K562 (cell line): Measurements from ENCODE around the gene FAM111B. TPM values are rescaled to one million over a fixed set of nuclear protein-coding genes. Genes with fewer than 3 reads are reported as not detected.

Experiments used
- BMI1 ChIP-seq: fragments of 150-350 bp; IDR thresholded peaks from 2 replicates; pipeline ENCODE4 v1.6.1; 2014; ENCODE audit warnings: low read length
- CBX1 ChIP-seq: sonication (generic); IDR thresholded peaks from 2 replicates; pipeline ENCODE4 v1.6.1; 2016; ENCODE audit warnings: antibody characterized with exemption, low read depth, mild to moderate bottlenecking
- CC2D1A ChIP-seq: fragments of 450-650 bp; IDR thresholded peaks from 2 replicates; pipeline ENCODE4 v1.6.1; 2017; ENCODE audit warnings: mild to moderate bottlenecking
- CREM ChIP-seq: IDR thresholded peaks from 2 replicates; pipeline ENCODE4 v1.6.1; 2014; ENCODE audit warnings: antibody characterized with exemption, low read depth
- ELK3 ChIP-seq: fragments of 450-650 bp; formaldehyde crosslinking; IDR thresholded peaks from 2 replicates; pipeline ENCODE4 v1.4.0; 2020; ENCODE audit warnings: mild to moderate bottlenecking
- GTF2F1 ChIP-seq: IDR thresholded peaks from 2 replicates; pipeline ENCODE4 v1.6.1; 2011; ENCODE audit warnings: low read depth, low read length, improper control_type of control experiment
- HEY1 ChIP-seq: fragments of 250-450 bp; sonication (Bioruptor Pico); IDR thresholded peaks from 2 replicates; pipeline ENCODE4 v1.5.0; 2020; ENCODE audit warnings: mild to moderate bottlenecking, moderate library complexity, borderline replicate concordance
- MAZ ChIP-seq, 2 experiments: fragments of 450-650 bp in 1 of 2; sonication (generic) in 1 of 2; formaldehyde crosslinking; IDR thresholded peaks in 1 of 2; conservative IDR thresholded peaks in 1 of 2; 2 replicates each; pipeline versions ENCODE4 v1.4.0 to v1.5.0; 2020; ENCODE audit warnings: mild to moderate bottlenecking in 1 of 2, missing genetic modification reagents in 1 of 2
- MYNN ChIP-seq, 2 experiments: sonication (generic); formaldehyde crosslinking in 1 of 2; IDR thresholded peaks; 2 replicates each; pipeline versions ENCODE4 v1.5.0 to v1.6.1; 2016 to 2020; ENCODE audit warnings: antibody characterized with exemption in 1 of 2, missing genetic modification reagents in 1 of 2
- NFYB ChIP-seq: IDR thresholded peaks from 2 replicates; pipeline ENCODE4 v1.6.1; 2011; ENCODE audit warnings: mild to moderate bottlenecking, moderate library complexity; ENCODE audit not compliant: insufficient read length; ENCODE audit errors: extremely low read depth
- POLR2AphosphoS2 ChIP-seq: IDR thresholded peaks from 2 replicates; pipeline ENCODE4 v1.6.1; 2012; ENCODE audit warnings: low read length, improper control_type of control experiment
- POLR2AphosphoS5 ChIP-seq: IDR thresholded peaks from 2 replicates; pipeline ENCODE4 v1.6.1; 2011; ENCODE audit warnings: mild to moderate bottlenecking, low read depth, low read length, moderate library complexity; ENCODE audit not compliant: control insufficient read depth, insufficient read depth
- POU5F1 ChIP-seq: fragments of 150-350 bp; IDR thresholded peaks from 2 replicates; pipeline ENCODE4 v1.6.1; 2014; ENCODE audit warnings: borderline replicate concordance, low read length, low read depth, mild to moderate bottlenecking; ENCODE audit not compliant: partially characterized antibody
- RCOR1 ChIP-seq, 2 experiments: IDR thresholded peaks; 2 replicates each; pipeline ENCODE4 v1.6.1; 2012; ENCODE audit warnings: low read depth in 2 of 2, low read length in 2 of 2, borderline replicate concordance in 1 of 2, improper control_type of control experiment in 1 of 2
- SIX5 ChIP-seq, 2 experiments: IDR thresholded peaks; 2 replicates each; pipeline ENCODE4 v1.6.1; 2011; ENCODE audit warnings: low read length in 2 of 2, borderline replicate concordance in 1 of 2, low read depth in 1 of 2, mild to moderate bottlenecking in 1 of 2, moderate library complexity in 1 of 2; ENCODE audit not compliant: insufficient read depth in 1 of 2
- STAT5B ChIP-seq: fragments of 250-450 bp; sonication (Bioruptor Pico); IDR thresholded peaks from 2 replicates; pipeline ENCODE4 v1.8.0; 2021; ENCODE audit warnings: mild to moderate bottlenecking, inconsistent platforms
- TEAD2 ChIP-seq: fragments of 450-650 bp; IDR thresholded peaks from 2 replicates; pipeline ENCODE4 v1.6.1; 2016; ENCODE audit warnings: missing genetic modification characterization, control low read depth, missing compliant biosample characterization
- ZNF12 ChIP-seq: sonication (generic); formaldehyde crosslinking; IDR thresholded peaks from 2 replicates; pipeline ENCODE4 v1.4.0; 2020; ENCODE audit warnings: mild to moderate bottlenecking, missing genetic modification reagents
- ZNF212 ChIP-seq: fragments of 450-650 bp; formaldehyde crosslinking; IDR thresholded peaks from 2 replicates; pipeline ENCODE4 v1.4.0; 2020; ENCODE audit warnings: mild to moderate bottlenecking
- ZNF347 ChIP-seq: fragments of 450-650 bp; formaldehyde crosslinking; IDR thresholded peaks from 2 replicates; pipeline ENCODE4 v1.4.0; 2020; ENCODE audit warnings: low read depth, mild to moderate bottlenecking, moderate library complexity
- ZNF551 ChIP-seq: fragments of 250-450 bp; sonication (Bioruptor Pico); IDR thresholded peaks from 2 replicates; pipeline ENCODE4 v1.5.0; 2021; ENCODE audit warnings: mild to moderate bottlenecking, moderate library complexity
- ZNF609 ChIP-seq: sonication (generic); formaldehyde crosslinking; IDR thresholded peaks from 2 replicates; pipeline ENCODE4 v1.8.1; 2023; ENCODE audit warnings: missing genetic modification reagents, mild to moderate bottlenecking, borderline replicate concordance
- polyA plus RNA-seq, 8 experiments: library from polyadenylated mRNA; depleted of rRNA in 4 of 8; stranded (reverse) in 5 of 8; unstranded in 3 of 8; fragments of >200 nt; fragmentation: Nextera tagmentation in 2 of 8; fragmentation: Illumina TruSeq in 1 of 8; extraction: Ambion mirVana in 2 of 8; extraction: Trizol in 1 of 8; gene quantifications; 2 replicates each; pipeline versions ENCODE4 v1.2.1 to v1.2.3, GENCODE V29; 2011 to 2014; ENCODE audit warnings: inconsistent platforms in 1 of 8, missing spikeins in 1 of 8
- total RNA-seq, 7 experiments: library from RNA; depleted of rRNA in 6 of 7; stranded (reverse); fragments of >200 nt in 6 of 7; fragmentation: Illumina TruSeq in 2 of 7; extraction: Trizol in 2 of 7; gene quantifications; 2 replicates each; pipeline versions ENCODE4 v1.2.1 to v1.2.3, GENCODE V29; 2011 to 2021; ENCODE audit warnings: low replicate concordance in 1 of 7

The FAM111B gene
- total and polyA plus RNA-seq, 9 of the 15 experiments (the other 6 are each of a cell fraction or from before 2014, with no cell fraction given): 0.01 to 0.33 (median 0.06) TPM; not detected in 5

GRCh38 chr11:59171508-59172322, 64.7 kb downstream of the FAM111B start, which contains the start of gene DTX4 (continued):
- TF ChIP-seq SIX5 (IDR thresholded peaks at IDR 0.05; ENCODE audit: borderline replicate concordance in 1 of 2, insufficient read depth in 1 of 2, low read depth in 1 of 2, low read length in 2 of 2) (no peak), NFYB (no peak), CC2D1A (peak; percentile 31), MAZ (CRISPR knock-in tag; conservative IDR thresholded peaks at IDR 0.05 in 1 of 2, IDR thresholded peaks at IDR 0.05 in 1 of 2) (peak; percentile 75 to 79; a peak in 3 of 4 replicates), POU5F1 (no peak), POLR2AphosphoS2 (no peak), HEY1 (no peak), TEAD2 (no peak), CBX1 (no peak), ZNF212 (CRISPR knock-in tag) (no peak), ZNF347 (CRISPR knock-in tag) (no peak), BMI1 (no peak), MYNN (IDR thresholded peaks at IDR 0.05) (no peak), MYNN (CRISPR knock-in tag; IDR thresholded peaks at IDR 0.05) (no peak), GTF2F1 (no peak), CREM (peak; percentile 57), ZNF12 (no peak), POLR2AphosphoS5 (no peak), ZNF609 (CRISPR knock-in tag) (no peak), STAT5B (CRISPR knock-in tag) (no peak), ZNF551 (CRISPR knock-in tag) (no peak), ELK3 (no peak), RCOR1 (IDR thresholded peaks at IDR 0.05; ENCODE audit: borderline replicate concordance in 1 of 2, low read depth in 2 of 2, low read length in 2 of 2) (peak in 1 of 2 experiments; percentile 47; a peak in 1 of 4 replicates)
